ENCODE measurements around the gene PLA2G4A.

Gene PLA2G4A

GRCh38 chr1:186790101-186790500 lies 38.6 kb upstream of the PLA2G4A start:
- TF ChIP-seq CTCF (IDR thresholded peaks at IDR 0.05; ENCODE audit: low read depth, low read length), result no peak
- no peak overlapping the region for H3K4me3 ChIP-seq (replicated peaks in 1 of 2; ENCODE audit: low read depth in 2 of 2, low read length in 2 of 2)
- peak; percentile 35 to 66 for DNase-seq (ENCODE audit: low read depth in 2 of 2)

- no peak overlapping the region for H3K4me3 ChIP-seq (replicated peaks in 1 of 2; ENCODE audit: low read depth in 2 of 2, low read length in 2 of 2)
- peak in 1 of 2 donors; percentile 83 for DNase-seq (ENCODE audit: low read depth in 2 of 2)
- no peak for TF ChIP-seq CTCF (IDR thresholded peaks at IDR 0.05; ENCODE audit: low read depth, low read length)
Observed at GRCh38 chr1:186792870-186793581, 35.7 kb upstream of the PLA2G4A start.

GRCh38 chr1:186793582-186793927 lies 35.2 kb upstream of the PLA2G4A start:
- DNase-seq (ENCODE audit: low read depth in 2 of 2), result peak in 1 of 2 donors; percentile 16
- no peak for TF ChIP-seq CTCF (IDR thresholded peaks at IDR 0.05; ENCODE audit: low read depth, low read length)
- H3K4me3 ChIP-seq (replicated peaks in 1 of 2; ENCODE audit: low read depth in 2 of 2, low read length in 2 of 2), result no peak overlapping the region

GRCh38 chr1:186798960-186799688 lies 29.6 kb upstream of the PLA2G4A start:
- no peak for TF ChIP-seq CTCF (IDR thresholded peaks at IDR 0.05; ENCODE audit: low read depth, low read length)
- no peak overlapping the region for H3K4me3 ChIP-seq (replicated peaks in 1 of 2; ENCODE audit: low read depth in 2 of 2, low read length in 2 of 2)
- DNase-seq (ENCODE audit: low read depth in 2 of 2), result no peak

- H3K4me3 ChIP-seq (replicated peaks in 1 of 2; ENCODE audit: low read depth in 2 of 2, low read length in 2 of 2), result no peak overlapping the region
- no peak for DNase-seq (ENCODE audit: low read depth in 2 of 2)
- no peak for TF ChIP-seq CTCF (IDR thresholded peaks at IDR 0.05; ENCODE audit: low read depth, low read length)
Observed at GRCh38 chr1:186799689-186800054, 29.1 kb upstream of the PLA2G4A start.

- H3K4me3 ChIP-seq (replicated peaks in 1 of 2; ENCODE audit: low read depth in 2 of 2, low read length in 2 of 2), result no peak overlapping the region
- TF ChIP-seq CTCF (IDR thresholded peaks at IDR 0.05; ENCODE audit: low read depth, low read length), result no peak
- peak in 1 of 2 donors; percentile 42 for DNase-seq (ENCODE audit: low read depth in 2 of 2)
Observed at GRCh38 chr1:186802388-186802787, 26.4 kb upstream of the PLA2G4A start.
